Activated T-cell treated with anti-CD3 and anti-CD28 coated beads for 24 hours (primary cell): ENCODE data around the gene GAL3ST1.
"Not testable (repeated sequence)": the region's sequence is repeated elsewhere in the genome, so short reads cannot be mapped to it uniquely, and the experiment has no call there.

Source experiments
- DNase-seq: peaks from one replicate; pipeline ENCODE4 v3.0.0-alpha.2; 2020; ENCODE audit warnings: low read depth

The GAL3ST1 gene

DNA sequence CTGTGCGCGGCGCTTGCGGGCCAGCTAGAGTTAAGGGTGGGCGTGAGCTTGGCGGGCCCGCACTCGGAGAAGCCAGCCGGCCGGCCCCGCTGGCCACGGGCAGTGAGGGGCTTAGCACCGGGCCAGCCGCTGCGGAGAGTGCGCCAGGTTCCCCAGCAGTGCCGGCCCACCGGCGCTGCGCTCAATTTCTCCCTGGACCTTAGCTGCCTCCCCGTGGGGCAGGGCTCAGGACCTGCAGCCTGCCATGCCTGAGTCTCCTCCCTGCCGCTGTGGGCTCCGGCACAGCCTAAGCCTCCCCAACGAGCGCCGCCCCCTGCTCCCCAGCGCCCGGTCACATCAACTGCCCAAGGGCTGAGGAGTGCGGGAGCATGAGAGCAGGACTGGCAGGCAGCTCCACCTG, 22.4 kb upstream of the GAL3ST1 start:
- no peak for DNase-seq

DNA sequence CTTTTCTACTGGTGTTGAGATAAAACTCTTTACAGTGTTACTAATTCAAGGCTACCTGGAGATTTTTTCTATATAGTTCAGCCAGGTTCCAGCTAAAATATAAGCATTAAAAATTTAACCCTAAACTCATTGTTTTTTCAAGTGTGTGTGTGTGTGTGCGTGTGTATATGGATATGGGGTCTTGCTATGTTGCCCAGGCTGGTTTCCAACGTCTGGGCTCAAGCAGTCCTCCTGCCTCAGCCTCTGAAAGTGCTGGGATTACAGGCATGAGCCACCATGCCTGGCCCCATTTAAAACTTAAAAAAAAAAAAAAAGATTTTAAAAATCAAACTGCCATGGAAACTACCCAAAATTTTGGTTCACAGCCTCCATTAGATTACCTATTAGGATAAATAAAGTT, 21.7 kb upstream of the GAL3ST1 start:
- DNase-seq: no peak

DNA sequence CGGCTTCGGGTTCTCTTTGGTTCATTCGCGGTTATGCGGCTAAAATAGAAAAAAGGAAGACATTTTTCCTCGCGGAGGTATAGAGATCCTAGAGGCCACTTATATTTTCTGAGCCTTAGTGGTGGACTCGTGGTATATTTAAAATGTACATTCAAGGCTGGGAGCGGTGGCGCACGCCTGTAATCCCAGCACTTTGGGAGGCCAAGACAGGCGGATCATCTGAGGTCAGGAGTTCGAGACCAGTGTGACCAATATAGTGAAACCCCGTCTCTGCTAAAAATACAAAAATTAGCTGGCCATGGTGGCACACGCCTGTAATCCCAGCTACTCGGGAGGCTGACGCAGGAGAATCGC, 17.9 kb upstream of the GAL3ST1 start:
- not testable (repeated sequence) for DNase-seq

DNA sequence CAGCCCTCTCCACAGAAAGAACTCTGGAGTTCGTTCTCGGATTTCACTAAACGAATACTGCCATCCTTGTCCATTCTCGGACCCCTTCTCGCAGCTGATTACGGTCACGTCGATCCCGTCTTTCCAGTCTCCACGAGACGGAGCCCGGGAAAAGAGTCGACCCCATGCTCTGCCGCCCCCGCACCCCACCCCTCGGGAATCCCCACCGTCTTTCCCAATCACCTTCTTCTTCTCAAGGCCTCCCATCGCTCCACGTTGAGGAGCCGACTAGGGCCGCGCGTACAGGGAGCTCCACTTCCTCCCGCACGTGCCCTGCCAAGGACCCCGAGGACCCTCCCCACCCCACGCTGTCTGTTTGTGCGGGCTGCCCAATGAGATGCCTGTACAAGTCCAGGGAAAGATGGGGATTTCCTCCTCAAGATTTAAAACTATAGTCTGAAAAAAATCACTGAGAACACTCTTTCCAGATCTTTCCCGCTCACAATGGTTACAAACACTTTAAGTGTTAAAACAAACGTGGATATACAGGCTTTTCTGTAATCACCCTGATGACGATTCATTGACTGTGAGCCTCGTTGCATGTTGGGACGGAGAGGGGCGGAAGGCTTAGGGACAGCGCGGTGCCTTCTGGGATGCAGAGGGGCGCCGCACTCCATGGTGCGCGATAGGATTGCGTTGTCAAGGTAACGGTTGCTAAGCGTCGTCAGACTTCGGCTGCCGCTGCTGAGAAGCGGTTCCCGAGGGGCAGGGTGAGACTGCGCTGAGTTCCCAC, 17.3 kb upstream of the GAL3ST1 start, which contains the start of gene PES1:
TSS of gene PES1 (minus strand) at position 323 of the 772 bp plus-strand sequence. CDS start at position 246, 77 bp downstream.
- peak; percentile 92 for DNase-seq

DNA sequence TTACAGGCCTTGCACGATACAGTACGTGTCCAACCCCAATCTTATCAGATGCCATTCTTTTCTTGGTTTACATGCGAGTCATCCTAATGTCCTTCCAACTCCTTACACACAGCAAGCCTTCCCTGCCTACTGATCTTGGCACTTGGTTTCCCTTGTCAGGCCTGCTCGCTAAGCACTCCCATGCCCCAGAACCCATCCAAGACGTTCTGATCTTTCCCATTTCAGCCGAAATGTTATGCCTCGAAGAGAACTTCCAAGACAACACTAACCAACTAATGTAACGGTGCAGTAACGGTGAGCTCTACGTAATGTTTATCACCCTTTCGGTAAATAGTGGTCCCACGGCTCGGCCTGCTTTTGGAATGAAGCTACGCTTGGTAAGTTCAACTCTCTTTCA, 16.7 kb upstream of the GAL3ST1 start:
- DNase-seq: no peak

DNA sequence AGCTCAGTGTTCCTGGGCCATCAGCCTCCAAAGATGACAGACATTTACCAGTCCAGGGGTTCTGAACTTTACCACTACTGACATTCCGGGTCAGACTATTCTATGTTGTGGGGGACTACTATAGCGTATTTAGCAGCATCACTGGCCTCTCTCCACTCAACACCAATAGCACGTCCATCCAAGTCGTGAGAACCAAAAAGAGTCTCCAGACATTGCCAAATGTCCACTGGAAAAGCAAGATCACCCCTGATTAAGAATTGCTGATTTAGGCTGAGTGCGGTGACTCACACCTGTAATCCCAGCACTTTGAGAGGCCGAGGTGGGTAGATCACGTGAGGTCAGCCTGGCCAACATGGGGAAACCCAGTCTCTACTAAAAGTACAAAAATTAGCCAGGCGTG, 11.9 kb upstream of the GAL3ST1 start:
- DNase-seq: no peak

DNA sequence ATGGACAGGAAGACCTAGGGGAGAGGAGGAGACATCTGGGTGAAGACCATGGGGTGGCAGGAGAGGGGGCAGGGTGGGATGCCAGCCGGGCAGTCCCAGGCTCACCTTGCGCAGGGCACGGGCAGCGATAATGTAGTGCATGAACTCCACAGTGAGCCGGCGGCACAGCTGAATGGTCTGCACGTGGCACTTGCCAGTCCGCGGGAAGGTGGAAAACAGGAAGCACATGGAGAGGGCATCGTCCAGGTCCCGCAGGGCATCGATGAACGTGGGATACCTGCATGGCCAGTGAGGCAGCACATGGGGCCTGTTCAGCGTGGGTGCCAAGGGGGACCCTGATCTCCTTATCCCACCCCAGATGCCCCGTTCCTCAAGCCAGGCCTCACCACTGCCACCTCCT, 10.0 kb upstream of the GAL3ST1 start:
- DNase-seq: no peak

DNA sequence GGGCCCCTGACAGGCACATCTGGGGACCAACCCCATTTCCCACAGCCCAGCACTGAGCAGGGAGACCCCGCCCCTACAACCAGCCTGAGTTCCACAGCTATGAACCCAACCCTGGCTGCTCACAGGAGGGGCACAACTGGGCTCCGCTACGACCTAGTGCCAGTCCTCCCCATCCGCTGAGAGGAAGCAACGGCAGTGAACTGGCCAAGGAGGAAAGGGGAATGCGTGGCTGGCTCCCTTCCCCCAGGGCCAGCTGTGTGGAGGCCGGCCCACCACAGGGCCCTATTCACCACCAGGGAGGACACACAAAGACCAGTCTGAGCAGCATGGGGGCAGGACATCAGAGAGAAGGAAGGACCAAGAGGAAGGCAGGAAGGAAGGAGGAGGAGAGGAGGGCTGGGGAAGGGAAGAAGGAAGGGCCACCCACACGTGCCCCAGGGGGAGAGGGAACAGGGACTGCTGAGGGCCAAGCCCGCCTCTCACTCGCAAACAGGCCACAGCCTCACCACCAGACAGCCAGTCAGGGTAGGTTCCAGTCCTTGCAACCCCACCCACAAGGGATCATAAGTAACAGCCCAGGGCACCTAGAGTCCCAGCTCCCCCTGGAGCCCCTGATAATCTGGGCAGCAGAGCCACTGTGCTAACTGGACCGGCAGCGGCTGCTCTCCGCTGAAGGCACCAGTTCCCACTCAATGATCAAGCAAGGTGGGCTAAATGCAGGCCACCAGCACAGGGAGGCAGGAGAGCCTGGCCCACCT, 8.5 kb upstream of the GAL3ST1 start:
- DNase-seq: no peak

DNA sequence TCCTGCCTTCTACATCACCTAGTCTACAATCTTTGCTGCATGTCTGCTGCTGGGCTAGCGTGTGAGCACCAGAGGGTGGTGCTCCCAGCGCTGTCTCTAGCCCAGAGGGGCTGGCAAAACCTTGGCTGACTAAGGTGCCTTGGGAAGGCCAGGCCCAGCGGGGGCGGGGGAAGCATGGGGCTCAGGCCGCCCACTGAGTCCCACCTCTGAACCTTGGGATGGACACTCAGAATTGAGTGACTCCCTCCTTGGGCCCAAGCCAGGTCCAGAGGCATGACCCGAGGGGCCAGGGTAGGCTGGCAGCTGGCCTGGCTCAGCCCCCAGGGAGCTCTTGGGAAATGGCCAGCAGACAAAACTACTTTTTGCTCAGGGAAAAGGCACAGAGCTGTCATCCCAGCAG, 7.6 kb upstream of the GAL3ST1 start:
- DNase-seq: no peak

DNA sequence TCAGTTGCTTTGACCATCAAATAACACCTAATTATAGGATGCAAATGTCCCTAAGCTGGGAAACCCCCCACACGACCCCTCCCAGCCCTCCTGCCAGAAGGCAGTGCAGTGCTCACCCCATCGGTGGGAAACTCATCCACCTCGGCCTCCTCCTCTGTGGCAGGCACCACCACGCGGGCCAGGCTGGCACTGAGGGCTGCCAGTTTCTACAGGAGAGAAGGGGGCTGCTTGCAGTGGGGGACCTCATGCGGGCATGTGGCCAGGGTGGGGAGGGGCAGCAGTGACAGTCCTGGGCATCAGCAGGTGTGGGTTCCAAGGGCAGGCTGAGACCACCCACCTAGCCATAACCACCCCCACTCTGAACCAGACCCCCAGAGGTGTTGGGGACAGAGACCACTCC, 6.4 kb upstream of the GAL3ST1 start:
- no peak for DNase-seq

DNA sequence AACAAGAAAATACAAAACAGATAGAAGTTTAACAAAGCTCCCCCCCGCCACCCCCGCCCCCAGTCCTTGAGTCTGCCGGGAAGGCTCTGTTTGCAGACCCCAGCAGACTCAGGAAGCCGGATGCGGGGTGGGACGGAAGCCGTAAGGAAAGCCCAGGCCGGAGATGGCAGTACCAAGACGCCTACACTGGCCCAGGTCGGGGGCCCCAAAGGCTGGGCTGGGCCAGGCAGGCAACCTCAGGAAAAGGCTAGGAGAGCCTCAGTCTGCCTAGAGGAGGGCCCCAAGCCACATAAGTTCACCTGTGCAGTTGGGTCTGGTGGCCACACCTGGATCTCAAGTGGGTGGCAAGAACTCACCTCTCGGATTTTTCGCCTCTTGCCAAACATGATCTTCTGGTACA, 4.0 kb upstream of the GAL3ST1 start:
- no peak for DNase-seq

DNA sequence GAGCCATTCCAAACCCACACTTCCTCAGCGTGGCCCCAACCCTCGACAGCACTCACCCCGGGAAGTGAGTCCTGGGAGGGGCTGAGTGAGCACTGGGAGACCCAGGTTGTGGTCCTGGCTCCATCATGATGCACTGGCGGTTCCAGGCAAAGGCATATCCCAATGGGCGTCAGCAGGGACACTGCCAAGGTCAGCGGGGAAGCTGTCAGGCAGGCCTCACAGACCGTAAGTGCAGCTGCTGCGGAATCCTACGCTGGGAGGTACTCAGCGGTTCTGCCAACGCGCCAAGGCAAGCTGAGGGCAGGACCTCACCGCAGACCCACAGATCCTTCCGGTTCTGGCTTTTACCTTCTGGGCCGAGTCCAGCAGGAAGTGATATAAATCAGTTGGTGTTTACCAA, 1.4 kb upstream of the GAL3ST1 start:
- no peak for DNase-seq

DNA sequence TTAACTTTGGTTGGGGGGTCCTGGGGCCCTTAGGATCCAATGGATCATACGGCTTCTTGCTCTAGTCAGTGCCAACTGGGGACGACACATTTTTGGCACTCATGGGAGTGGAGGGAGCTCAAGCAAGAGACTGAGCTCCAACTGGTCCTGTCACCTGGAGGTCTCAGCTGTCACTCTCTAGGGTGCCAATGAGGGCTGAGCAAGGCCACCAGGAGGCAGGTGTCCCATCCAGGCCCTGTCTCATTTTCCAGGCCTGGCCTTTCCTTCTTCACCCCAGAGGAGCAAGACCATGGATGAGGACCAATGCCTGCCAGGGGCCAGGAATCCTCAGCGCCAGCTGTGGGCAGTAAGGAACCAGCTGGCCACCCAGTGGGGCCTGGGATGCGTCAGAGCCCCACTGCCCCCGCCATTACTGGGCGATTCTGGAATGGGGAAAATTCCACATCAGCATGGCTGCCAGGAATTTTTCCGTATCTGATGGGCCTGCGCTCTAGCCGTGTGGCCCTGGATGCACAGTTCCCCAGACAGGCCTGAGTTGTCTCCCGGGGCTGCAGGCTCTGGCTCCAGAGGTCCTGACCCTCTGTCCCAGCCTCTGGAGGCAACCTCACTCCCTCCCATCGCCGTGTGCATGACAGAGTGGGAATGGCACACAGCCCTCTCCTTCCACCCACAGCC, 669 bp upstream of the GAL3ST1 start:
- no peak for DNase-seq

DNA sequence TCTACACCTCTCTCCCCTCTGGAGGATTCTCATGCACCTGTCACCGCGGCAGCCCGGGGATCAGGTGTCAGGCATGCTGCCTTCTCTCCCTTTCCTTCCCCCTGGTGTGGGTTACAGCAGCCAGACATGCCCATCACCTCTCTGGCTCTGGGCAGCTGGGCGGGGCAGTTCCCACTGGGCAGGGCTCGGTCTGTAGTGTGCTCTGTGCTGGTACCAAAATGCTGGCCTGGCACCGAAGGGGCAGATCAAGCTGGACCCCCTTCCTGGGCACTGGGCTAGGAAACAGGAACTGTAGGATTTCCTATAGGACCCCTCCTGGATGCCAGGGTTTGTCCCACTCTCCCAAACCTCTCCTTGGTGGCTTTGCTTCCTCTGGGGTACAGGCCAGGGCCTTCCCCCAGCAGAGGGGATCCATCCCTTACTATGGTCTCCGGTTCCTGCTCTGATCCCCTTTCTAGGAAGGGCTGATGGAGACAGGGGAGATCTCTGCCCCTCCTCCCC, 821 bp downstream of the GAL3ST1 start:
- DNase-seq: no peak

DNA sequence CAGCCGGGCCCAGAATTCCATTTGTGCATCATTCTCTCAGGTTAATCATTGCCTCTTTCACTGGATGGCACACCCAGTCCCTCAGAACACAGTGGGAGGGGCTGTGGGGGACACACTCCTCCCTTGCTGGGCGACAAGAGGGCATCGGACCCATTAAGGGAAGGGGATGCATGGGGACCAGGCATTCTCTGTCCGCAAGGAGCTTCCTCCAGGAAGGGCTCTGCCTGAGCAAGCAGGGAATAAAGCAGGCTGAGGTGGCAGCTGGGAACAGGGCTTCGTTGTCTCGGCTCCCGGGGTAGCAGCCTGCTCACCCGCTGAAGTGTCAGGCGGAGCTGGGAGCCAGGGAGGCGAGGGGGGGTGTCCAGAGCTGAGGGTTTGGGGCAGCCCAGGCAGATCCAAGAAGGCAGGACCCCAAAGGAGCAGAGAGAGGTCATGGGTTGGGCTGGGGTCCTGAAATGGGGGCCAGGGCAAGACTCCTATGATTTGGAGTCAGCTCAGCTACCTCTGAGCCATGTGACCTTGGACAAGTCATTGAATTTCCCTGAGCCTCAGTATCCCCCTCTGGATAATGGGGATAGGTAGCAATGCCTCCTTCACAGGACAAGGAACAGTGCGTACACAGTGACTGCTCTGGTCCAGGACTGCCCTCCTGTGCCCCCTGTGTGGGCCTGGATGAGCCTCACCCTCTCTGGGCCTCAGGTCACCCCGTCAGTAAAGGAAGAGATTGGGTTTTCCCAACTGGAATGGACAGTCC, 1.4 kb downstream of the GAL3ST1 start:
- DNase-seq: no peak

DNA sequence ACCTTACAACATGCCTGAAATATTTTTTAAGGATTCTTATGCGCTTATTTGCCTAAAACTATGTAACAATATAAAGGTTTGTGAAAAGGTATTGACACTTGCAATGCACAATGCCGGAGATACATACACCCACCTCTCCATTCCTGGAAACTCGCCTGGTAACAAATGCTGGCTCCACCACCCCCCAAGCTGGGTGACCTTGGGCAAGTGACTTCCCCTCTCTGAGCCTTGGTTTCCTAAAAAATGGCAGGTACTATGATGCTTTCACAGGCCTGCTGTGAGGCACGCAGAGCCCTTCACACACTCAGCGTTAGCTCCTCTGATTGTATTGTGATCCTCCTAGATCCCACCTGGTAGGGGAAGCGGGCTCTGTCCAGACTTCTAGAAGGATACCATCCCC, 2.3 kb downstream of the GAL3ST1 start:
- DNase-seq: no peak

DNA sequence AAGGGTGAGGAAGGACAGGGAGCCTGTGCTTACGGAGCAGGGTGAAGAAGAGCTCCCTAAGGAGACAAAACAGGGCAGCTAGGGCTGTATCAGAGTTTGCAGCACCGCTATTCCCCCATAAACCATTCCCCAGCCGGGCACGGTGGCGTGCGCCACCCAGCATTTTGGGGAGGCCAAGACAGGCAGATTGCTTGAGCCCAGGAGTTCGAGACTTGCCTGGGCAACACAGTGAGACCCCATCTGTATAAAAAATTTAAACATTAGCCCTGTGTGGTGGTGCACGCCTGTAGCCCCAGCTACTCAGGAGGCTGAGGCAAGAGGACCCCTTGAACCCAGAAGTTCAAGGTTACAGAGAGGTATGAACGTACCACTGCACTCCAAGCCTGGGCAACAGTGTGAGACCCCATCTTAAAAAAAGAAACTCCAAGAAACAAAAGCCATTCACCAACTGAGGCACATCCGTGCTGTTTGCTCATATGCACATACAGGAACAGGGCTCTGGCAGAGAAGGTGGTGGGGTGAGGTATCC, 4.7 kb downstream of the GAL3ST1 start:
- no peak for DNase-seq

DNA sequence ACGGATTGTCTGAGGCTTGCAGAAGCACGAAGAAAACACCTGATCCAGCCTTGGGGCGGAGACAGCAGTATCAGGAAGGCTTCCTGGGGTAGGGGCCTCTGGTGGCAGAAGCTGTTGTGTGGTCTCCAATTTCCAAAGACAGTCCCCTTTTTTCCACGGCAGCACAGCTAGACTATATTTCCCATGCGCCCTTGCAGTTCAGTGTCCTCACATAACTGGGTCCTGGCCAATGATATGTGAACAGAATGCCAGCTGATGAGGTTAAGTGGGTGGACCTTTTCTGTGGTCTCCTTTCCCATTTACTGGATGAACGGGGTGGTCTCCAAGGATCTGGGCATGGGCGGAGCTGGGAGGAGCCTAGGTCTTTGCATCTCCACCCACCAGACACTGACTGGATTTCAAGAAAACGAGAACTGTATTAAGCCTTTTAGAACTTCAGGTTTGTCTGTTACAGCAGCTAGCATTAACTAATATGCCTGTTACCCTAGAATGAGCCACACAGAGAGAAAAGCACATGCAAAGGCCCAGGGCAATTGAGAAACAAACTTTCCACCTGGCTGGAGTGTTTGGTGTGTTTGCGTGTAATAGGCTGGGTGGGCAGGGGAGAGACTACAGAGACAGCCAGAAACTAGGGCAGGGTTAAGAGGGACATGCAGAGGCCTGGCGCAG, 6.2 kb downstream of the GAL3ST1 start:
- DNase-seq: no peak

DNA sequence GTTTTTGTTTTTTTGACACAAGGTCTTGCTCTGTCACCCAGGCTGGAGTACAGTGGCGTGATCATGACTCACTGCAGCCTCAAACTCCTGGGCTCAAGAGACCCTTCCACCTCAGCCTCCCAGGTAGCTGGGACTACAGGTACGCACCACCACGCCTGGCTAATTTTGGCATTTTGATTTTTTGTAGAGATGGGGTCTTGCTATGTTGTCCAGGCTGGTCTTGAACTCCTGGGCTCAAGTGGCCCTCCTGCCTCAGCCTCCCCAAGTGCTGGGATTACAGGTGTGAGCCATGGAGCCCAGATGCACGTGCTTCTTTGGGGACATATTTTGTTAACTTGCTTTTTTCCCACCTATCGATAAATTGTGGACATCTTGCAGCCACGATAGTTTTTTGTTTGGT, 7.2 kb downstream of the GAL3ST1 start:
- not testable (repeated sequence) for DNase-seq

DNA sequence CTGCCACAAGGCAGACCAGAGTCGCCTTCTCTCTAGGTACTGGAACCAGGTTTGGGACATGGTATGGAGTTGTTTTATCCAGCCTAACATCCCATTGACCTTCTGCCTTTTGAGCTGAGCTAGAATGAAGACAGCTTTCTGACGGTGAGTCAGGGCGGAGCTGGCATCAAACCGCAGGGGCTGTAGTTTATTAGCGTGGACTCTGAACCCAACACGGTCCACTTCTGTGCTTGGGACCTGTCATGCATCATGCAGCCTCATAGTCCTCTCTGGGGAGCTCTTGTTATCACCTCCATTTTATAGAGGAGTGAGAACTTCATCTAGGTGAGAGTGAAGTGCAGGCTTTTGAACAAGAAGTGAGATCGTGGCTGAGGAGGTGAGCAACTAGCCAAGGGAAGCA, 8.3 kb downstream of the GAL3ST1 start:
- no peak for DNase-seq

DNA sequence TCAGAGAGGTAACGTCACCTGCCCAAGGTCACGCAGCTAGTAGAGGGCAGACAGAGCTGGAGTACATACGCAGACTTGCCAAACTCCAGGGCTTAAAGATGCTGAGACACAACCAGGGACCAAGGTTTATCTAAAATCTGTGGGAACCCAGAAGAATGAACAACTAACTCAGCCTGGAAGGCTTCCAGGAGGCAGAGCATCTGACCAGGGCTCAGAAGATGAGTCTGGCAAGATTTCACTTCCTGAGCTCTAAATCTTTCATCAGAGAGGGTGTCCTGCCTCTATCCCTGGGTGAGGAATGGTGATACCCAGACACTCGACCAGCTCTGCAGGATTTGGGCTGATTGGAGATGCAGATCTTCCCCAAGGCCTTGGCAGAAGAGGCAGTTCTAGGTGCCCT, 9.1 kb downstream of the GAL3ST1 start:
- no peak for DNase-seq
